Measurements from ENCODE around the gene ATP8B1.

DNA sequence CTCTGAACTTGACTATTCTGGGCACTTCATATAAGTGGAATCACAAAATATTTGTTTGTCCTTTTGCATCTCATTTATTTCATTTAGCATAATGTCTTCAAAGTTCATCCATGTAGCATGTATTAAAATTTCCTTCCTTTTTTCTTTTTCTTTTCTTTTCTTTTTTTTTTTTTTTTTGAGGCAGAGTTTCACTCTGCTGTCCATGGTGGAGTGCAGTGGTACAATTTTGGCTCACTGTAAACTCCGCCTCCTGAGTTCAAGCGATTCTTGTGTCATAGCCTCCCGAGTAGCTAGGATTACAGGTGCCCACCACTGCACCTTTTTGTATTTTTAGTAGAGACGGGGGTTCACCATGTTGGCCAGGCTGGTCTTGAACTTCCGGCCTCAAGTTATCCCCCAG, 11.9 kb downstream of the ATP8B1 start:
- TF ChIP-seq POLR2AphosphoS5 (IDR thresholded peaks at IDR 0.05; ENCODE audit: low read depth) = no peak
- TF ChIP-seq, protein P1, sequence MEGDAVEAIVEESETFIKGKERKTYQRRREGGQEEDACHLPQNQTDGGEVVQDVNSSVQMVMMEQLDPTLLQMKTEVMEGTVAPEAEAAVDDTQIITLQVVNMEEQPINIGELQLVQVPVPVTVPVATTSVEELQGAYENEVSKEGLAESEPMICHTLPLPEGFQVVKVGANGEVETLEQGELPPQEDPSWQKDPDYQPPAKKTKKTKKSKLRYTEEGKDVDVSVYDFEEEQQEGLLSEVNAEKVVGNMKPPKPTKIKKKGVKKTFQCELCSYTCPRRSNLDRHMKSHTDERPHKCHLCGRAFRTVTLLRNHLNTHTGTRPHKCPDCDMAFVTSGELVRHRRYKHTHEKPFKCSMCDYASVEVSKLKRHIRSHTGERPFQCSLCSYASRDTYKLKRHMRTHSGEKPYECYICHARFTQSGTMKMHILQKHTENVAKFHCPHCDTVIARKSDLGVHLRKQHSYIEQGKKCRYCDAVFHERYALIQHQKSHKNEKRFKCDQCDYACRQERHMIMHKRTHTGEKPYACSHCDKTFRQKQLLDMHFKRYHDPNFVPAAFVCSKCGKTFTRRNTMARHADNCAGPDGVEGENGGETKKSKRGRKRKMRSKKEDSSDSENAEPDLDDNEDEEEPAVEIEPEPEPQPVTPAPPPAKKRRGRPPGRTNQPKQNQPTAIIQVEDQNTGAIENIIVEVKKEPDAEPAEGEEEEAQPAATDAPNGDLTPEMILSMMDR (IDR thresholded peaks at IDR 0.05; ENCODE audit: insufficient read depth, low read length) = no peak
- TF ChIP-seq, protein P2, sequence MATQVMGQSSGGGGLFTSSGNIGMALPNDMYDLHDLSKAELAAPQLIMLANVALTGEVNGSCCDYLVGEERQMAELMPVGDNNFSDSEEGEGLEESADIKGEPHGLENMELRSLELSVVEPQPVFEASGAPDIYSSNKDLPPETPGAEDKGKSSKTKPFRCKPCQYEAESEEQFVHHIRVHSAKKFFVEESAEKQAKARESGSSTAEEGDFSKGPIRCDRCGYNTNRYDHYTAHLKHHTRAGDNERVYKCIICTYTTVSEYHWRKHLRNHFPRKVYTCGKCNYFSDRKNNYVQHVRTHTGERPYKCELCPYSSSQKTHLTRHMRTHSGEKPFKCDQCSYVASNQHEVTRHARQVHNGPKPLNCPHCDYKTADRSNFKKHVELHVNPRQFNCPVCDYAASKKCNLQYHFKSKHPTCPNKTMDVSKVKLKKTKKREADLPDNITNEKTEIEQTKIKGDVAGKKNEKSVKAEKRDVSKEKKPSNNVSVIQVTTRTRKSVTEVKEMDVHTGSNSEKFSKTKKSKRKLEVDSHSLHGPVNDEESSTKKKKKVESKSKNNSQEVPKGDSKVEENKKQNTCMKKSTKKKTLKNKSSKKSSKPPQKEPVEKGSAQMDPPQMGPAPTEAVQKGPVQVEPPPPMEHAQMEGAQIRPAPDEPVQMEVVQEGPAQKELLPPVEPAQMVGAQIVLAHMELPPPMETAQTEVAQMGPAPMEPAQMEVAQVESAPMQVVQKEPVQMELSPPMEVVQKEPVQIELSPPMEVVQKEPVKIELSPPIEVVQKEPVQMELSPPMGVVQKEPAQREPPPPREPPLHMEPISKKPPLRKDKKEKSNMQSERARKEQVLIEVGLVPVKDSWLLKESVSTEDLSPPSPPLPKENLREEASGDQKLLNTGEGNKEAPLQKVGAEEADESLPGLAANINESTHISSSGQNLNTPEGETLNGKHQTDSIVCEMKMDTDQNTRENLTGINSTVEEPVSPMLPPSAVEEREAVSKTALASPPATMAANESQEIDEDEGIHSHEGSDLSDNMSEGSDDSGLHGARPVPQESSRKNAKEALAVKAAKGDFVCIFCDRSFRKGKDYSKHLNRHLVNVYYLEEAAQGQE (IDR thresholded peaks at IDR 0.05; ENCODE audit: insufficient replicate concordance, low read depth) = peak; percentile 59
